Left renal cortex interstitium (tissue), 4 donors: ENCODE measurements around the gene PHLPP1. TPM values are rescaled to one million over a fixed set of nuclear protein-coding genes. Genes with fewer than 3 reads are reported as not detected.
"Not testable (repeated sequence)": the region's sequence is repeated elsewhere in the genome, so short reads cannot be mapped to it uniquely, and the experiment has no call there.

Experiments
- DNase-seq, 4 donors: peaks; one replicate each; pipeline ENCODE4 v3.0.0-alpha.2; 2013; ENCODE audit warnings: low read depth in 4 of 4, low spot score in 2 of 4, missing footprints in 1 of 4
- polyA plus RNA-seq, 4 donors: library from polyadenylated mRNA; unstranded; fragments of 120-200 nt; gene quantifications; one replicate each; pipeline ENCODE4 v1.2.1, GENCODE V29; 2013; ENCODE audit not compliant: insufficient read length in 4 of 4

Gene PHLPP1
- polyA plus RNA-seq, 4 donors: 15.5 to 19.9 (median 16.6) TPM

DNA sequence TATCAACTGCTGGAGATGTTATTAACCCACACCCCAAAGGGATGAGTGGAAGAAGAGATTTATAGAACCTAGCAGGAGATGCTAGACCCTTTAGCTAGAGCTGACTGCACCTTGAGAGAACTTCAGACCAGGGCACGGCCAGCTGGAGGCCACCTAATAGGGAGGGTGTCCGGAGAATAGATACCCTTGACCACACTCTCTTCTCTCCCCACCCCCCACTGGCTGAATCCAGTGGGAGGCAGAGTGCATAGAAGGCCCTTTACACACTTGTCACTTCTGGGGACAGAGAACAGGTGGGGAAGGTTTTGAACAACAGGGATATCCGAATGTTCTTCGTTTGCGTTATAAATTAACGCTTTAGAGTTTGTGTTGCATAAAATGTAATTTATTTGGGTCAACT lies 84.6 kb downstream of the PHLPP1 start:
- DNase-seq: no peak

DNA sequence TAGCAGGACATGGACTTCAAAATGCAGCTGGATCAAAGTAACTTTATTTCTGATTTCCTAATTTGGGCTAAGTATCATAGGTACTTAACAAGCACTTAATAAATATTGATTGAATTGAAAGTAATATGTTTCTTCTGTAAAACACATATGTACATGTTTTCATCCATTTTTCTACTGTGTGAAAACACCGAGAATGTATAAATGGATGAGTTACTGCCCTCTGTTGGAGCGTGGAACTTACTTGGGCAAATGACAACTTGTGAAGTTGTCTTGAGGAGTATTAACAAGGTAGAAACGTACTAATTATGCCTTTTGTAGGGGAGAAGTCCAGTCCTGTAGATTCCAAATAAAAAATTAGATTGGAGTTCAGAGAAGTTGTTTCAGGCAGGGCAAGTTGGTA lies 87.2 kb downstream of the PHLPP1 start:
- DNase-seq: no peak

DNA sequence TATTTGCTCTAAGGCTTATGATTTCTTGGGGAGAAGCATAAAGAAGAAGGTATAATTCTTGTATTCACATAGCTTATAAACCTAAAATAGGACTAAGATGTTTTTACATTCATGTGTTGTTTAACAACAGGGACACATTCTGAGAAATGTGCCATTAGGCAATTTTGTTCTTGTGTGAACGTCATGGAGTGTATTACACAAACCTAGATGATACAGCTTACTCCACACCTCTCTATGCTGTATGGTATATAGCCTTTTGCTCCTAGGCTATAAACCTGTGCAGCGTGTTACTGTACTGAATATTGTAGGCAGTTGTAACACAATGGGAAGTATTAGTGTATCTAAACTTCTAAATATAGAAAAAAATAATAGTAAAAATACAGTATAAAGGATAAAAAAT lies 92.1 kb downstream of the PHLPP1 start:
- no peak for DNase-seq

DNA sequence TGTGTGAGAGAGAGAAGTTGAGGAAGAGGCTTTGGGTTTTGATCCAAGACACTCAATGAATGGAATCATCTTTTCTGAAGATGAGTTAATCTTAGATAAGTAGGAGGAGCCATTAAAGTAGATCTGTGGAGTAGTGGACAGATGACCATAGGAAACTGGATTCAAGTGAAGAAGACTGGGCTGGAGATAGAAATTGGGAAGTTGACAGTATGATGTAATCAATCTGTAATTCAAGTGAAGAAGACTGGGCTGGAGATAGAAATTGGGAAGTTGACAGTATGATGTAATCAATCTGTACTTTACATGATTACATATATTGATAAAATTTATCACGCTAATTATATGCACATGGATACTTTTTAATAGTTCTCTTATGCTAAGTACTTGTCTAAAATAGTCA lies 92.8 kb downstream of the PHLPP1 start:
- no peak for DNase-seq

DNA sequence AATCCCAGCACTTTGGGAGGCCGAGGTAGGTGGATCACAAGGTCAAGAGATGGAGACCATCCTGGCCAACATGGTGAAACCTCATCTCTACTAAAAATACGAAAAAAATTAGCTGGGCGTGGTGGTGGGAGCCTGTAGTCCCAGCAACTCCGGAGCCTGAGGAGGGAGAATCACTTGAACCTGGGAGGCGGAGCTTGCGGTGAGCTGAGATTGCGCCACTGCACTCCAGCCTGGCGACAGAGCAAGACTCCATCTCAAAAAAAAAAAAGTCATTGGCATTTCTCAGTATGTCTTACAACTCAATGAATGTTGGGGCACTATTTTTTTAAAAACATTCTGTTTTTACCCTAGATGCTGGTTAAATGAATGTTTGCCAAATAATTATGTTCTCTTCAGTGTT lies 94.1 kb downstream of the PHLPP1 start:
- DNase-seq: not testable (repeated sequence)

DNA sequence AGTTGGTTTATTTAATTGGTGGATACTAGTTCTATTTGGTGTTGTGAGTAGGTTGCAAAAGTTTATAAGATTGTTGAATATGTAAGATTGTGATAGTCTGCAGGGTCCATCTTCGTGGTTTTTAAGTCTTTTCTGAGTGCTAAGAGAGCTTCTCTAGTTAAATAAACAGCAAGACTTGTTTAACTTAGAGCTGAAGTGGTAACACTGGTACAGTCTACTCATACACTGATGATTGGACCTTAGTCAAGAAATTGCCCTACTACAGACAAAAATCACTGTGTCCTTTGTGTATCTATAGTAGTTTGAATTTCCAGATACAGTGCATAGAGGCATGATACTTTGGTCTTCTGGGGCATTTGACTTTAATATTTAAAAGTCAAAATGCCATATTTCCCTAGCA lies 94.6 kb downstream of the PHLPP1 start:
- DNase-seq: no peak

DNA sequence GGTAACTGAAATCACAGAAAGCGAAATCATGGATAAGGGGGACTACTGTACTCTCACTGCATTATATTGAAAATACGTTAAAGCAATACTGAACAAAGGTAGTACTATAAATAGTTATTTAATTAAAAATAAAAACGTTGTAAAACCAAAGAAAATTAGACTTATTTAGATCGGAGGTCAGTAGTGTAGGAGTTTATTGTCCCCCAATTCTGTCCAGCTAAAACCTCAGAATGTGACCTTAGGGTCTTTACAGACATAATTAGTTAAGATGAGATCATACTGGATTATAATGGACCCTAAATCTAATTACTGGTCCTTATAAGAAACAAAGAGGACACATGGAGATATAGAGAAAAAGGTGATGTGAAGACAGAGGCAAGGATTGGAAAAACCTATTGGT lies 95.3 kb downstream of the PHLPP1 start:
- DNase-seq: no peak

DNA sequence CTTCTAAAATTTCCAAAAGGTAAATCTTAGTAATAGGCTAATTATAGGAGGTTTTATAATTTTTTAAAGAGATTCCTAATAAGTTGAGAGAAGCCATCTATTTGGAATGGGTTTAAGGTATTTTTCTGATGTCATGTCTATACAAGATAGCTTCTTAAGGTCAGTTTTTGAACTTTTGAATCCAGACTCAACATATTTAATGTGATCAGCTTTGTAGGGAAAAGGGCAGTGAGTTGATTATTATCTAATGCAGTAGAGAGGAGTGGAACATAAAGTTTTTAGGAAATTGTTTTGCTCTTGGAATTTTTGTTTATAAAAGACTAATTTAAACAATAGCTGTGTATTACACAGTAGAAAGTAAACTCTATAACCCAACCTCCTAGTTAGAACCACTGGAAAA lies 96.3 kb downstream of the PHLPP1 start:
- DNase-seq: no peak

DNA sequence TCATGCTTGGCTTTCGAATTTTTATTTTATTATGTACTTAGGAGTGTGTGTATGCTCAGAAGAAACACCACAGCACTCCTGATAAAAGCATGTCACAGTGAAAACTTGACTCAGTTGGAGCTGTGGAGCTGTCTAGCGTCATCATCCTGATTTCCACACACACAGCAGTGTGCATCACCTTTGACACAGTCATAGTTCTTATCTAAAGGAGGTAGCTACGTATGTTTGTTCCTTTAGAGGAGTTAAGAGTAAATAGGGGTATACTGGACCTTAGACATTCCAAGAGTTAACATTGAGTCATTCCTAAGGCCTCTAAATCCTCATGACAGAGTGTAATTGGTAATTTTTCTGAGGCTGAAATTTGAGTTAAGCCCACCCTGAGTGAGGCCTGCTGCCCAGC lies 96.9 kb downstream of the PHLPP1 start:
- DNase-seq: no peak

DNA sequence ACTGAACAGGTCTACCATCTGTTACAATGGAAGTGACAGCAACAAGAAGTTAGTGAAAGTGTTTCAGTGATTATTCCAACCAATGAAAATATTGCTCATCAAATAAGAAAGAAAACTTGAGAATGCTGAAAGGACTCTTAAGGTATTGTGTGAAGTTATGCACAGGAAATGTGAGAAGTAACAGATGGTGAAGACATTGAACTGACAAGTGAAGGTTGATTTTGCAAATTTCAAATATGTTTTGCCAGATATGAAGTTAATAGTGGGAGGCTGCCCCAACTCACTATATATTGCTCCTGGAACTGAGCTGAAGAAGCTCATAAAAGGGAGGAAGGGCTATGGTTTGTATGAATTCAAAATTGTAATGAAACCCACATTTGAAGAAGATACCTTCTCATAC lies 97.5 kb downstream of the PHLPP1 start:
- DNase-seq: no peak

DNA sequence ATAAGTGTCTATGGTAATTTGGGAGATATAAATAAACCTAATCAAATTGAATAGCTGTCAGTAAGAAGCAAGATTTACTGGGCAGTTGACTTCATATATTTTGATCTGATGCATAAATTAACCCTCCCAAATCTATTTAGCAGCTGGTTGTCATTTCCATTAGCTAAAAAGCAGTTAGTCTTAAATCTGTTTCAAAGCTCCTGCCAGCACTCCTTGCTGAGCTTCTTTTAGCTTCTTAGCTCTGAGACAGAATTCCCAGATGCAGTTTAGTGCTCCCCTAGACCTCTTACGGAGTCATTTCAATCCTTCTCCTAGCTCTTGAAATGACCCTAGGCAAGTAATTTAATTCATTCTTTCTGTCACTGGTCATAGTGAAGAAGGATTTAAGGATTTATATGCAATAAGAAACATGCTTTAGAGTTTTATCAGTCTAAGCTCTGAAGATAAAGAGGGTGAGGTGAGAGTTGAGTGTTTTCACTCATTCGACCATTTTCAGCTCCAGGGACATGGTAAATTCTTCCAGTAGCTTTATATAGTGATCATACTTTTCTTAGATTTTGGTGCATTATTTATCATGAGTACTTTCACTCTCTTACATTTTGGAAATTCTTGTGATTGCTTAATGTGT lies 98.9 kb downstream of the PHLPP1 start:
- no peak for DNase-seq

DNA sequence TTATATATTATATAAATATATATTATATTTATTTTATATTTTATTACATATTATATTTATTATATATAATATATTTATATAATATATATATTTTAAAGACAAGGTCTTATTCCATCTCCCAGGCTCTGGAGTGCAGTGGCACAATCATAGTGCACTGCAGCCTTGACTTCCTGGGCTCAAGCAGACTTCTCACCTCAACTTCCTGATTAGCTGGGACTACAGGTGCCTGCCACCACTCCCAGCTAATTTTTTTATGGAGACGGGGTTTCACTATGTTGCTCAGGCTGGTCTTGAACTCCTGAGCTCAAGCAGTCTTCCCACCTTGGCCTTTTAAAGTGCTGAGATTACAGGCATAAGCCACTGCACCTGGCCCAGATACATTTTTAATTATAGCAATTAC lies 110.0 kb downstream of the PHLPP1 start:
- no peak for DNase-seq

DNA sequence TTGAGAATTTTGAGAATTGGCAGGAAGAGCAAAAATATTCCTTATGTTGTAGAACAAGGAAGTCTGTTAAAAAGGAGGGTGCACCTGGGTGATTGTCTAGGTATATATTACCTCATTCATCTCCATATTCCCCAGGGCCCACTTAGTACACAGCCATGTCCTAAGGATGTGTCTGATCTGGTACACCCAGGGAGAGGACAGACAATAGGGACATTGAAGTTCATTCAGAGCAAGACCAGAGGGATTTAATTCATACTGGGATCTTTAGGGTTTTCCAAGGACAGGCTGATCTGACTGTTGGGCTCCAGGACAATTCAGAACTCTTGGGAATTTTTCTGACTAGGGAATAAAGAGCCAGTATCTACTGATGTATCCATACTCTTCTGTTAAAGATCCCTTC lies 112.1 kb downstream of the PHLPP1 start:
- no peak for DNase-seq

DNA sequence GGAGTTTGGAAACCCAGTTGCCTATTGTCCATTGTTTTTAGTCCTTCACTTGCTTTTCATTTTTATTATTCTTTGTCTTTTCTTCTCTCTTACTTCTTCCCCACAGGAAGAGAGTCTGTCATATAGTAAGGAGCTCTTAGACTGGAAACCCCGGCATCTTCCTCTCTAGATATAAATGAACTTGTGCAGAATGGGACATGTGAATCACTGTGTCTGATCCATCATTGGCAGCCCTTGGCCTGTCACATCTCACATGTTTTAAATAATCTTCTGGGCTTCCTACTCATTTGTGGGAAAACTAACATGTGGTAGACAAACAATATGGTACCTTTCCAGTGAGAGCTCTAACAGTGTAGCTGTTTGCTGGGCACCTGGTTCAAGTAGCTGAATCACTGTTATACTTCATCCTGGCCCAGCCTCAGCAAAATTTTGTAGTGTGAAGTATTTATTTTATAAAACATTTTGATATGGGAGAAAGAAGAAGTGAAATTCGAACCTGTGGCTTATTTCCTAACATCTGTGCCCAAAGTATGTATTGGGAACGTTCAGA lies 112.8 kb downstream of the PHLPP1 start:
- no peak for DNase-seq

DNA sequence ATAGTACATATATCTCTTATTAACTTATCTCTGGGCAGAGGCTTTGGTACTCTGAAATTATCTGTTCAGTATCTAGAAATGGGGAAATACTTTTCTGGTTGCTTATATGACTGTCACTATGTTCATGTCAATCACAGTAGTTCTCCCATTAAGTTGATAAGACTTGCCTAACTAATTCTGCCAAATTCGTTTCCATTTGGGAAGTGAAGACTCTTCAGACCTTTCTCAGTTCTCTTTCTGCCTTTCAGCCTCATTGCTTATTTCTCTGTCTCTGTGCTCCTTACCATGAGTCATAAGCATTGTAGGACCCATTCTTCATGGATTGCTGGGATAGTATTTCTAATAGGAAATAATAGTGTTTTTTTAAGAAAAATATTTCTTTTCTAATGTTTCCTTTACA lies 113.5 kb downstream of the PHLPP1 start:
- DNase-seq: no peak

DNA sequence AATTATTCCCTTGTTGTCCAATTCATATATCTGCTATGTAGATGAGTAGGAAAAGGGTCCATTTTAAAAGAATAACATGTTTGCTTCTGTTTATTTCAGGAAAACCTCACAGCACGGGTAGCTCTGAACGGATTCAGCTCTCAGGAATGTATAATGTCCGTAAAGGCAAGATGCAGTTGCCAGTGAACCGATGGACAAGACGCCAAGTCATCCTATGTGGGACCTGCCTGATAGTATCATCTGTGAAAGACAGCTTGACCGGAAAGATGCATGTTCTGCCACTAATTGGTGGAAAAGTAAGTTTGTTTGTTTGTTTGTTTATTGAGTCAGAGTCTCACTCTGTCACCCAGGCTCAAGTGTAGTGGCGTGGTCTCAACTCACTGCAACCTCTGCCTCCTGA lies 114.6 kb downstream of the PHLPP1 start:
- DNase-seq: no peak

DNA sequence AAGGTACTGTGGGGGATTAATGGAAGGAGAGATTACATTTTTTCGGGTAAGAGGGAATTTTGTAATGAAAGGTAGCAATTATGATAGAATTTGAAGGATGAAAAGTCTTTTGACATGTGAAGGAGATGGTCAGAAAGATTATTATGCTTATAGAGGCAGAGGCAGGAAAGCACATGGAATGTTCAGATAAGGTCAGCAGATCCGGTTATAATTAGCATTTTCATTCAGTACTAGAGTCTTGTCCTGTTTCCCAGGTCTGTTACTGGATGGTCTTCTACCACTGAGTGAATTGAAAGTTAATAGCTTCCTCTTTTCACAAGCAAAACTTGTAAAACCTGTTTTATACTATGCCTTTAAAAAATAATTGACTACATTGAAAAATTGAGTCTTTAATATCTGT lies 116.9 kb downstream of the PHLPP1 start:
- DNase-seq: no peak

DNA sequence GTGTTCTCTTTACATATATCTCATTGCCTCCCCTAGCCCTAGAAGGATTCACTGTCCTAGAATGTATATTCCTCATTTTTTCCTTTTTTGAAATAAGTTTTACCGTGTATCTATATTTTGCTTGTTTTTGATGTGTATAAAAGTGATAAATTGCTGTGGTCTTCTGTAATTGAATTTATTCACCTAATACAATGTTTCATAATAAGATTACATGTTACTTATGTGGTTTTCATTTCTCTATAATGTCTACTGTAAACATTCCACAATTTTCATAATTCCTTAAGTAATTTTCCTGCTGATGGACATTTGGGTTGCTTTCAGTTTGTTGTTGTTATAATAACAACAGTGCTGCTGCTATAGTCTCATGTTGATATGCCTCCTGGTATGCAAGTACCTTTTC lies 118.2 kb downstream of the PHLPP1 start:
- DNase-seq: no peak

DNA sequence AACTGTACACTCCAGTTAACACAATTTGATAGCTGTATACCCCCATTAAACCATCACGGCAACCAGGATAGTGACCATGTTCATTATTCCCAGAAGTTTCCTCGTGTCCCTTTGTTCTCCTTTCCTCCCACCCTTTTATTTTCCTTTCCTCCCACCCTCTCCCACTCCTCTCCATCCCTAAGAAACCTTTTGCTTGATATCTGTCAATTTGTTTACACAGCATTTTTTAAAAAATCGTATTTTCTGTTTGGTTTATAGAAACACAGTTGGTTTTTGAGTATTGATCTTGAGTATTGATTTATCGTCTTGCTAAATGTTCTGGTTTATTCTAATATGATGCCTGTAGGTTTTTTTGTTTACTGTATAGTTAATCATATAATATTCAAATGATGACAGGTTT lies 119.4 kb downstream of the PHLPP1 start:
- DNase-seq: no peak

DNA sequence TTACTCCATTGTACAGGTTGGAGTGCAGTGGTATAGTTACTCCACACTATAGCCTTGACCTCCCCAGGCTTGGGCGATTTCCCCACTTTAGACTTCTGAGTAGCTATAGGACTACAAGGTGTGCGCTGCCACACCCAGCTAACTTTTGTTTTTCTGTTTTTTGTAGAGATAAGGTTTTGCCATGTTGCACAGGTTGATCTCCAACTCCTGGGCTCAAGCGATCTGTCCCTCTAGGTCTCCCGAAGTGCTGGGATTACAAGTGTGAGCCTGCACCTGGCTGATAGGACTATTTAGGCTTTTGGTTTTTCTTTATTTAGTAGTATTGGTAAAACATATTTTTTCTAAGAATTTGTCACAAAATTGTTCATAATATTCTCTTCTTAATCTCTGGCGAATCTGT lies 121.7 kb downstream of the PHLPP1 start:
- no peak for DNase-seq

DNA sequence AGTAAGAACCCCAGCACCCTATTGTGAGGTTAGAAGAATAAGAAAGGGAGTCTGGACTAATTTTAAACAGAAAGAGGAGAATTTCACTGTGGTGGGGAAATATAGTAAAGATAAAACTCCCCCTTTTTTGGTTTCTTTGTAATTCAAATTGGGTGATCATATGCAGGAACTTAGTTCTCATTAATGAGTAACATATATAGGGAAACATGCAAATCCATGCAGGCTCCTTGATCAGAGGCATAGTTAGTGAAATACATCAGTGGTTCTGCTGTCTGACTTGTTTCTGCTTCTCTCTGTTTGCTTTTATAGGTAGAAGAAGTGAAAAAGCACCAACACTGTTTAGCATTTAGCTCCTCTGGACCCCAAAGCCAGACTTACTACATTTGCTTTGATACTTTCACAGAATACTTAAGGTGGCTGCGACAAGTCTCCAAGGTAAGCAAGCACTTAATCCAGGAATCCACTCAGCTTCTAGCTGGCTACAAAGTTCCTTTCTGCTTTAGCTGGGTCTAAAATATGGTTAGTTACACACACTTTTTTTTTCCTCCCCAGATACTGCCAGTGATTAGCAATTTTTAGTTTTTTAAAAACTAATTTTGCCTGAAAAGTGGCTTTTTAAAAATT lies 123.2 kb downstream of the PHLPP1 start:
- DNase-seq: no peak

DNA sequence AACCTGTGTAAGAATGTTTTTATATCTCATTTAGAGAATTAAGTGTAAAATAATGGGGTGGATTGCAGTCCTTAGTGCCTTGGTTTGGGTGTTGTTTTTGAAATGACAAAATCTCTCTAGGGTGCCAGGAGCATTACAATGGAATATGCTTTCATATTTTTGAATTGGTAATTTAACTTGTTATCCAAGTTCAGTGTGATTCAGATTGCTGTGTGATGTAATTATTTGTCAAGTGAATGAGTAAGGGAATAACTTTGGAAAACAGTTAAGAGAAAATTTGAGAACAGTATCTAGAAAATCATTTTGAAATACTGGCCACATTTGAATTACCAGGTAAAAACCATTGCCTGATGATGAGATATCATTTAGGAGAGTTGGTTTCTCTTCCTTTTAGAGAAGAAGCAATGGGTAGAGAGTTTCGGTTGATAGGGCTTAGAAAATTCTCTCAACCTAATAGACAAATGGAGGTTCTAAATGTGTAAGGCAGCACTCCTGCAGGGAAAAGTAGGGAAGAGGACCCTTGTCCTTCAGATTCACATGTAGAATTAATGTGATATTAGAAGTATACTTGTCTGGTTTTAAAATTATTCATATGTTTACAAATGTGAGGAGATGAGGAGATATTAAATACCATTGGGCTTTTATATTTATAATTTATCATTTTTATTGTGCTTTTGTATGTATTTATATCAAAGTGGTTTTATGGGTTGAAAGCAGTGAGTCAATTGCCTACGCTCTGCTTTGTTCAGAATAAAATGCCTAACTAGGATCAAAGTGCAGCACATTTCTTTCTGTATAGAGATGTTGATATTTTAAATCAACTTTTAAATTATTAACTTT lies 124.8 kb downstream of the PHLPP1 start:
- no peak for DNase-seq
